Putamen (tissue), 1 donor: Measurements from ENCODE around the gene SPANXA2.
A peak's percentile ranks its signal among the peaks of the same experiment; 100 is the strongest.
"Not testable (repeated sequence)": the region's sequence is repeated elsewhere in the genome, so short reads cannot be mapped to it uniquely, and the experiment has no call there.

Experiments
- DNase-seq: peaks from one replicate; pipeline ENCODE4 v3.0.0-alpha.2; 2016; ENCODE audit warnings: low spot score

SPANXA2 gene, protein sequence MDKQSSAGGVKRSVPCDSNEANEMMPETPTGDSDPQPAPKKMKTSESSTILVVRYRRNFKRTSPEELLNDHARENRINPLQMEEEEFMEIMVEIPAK

DNA sequence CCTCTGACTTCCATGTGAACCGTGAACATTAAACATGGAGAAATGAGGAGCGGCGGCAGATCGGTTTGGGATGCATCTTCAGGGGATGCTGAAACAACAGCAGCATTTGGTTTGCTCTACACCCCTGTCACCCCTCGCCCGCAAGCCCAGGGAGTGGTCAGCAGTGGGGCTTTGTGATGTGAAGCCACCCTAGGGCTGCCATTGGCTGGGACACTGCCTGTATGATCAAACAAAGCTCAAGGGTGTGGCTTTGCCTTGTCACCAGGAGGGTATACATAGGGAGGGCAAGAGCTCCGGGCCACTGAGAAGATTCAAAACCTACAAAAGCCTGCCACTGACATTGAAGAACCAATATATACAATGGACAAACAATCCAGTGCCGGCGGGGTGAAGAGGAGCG lies at the start of gene SPANXA2:
TSS of gene SPANXA2 (plus strand) at position 301 of the 400 bp plus-strand sequence. CDS start at position 361, 60 bp downstream.
- DNase-seq: not testable (repeated sequence)

GRCh38 chrX:141542551-141542950 lies 47.0 kb upstream of the SPANXA2 start:
- DNase-seq: not testable (repeated sequence)

GRCh38 chrX:141584638-141585037 lies 4.9 kb upstream of the SPANXA2 start, which contains the start of gene SPANXA1:
TSS of gene SPANXA1 (minus strand) at chrX:141584738. CDS start at chrX:141584678, 60 bp downstream.
- DNase-seq: not testable (repeated sequence)

DNA sequence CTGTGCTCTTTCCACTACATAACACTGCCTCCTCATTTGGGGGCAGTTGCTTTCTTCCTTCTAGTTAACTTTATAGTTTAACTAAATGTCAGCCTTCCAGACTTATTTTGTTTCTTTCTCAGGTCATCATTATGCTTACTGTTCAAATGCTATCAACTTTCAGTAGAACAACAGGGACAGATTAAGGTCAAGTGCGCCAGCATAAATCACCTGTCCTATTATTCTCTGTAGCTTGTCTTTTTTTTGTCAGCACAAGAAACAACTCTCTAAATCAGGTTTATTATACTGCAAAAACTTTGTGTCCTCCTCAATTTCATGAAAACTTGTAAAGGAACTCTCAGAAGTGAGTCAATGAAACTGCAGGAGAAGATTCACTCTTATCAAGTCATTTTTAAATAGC lies 19.6 kb downstream of the SPANXA2 start:
- no peak for DNase-seq

GRCh38 chrX:141619336-141619735 lies 29.8 kb downstream of the SPANXA2 start:
- no peak for DNase-seq

DNA sequence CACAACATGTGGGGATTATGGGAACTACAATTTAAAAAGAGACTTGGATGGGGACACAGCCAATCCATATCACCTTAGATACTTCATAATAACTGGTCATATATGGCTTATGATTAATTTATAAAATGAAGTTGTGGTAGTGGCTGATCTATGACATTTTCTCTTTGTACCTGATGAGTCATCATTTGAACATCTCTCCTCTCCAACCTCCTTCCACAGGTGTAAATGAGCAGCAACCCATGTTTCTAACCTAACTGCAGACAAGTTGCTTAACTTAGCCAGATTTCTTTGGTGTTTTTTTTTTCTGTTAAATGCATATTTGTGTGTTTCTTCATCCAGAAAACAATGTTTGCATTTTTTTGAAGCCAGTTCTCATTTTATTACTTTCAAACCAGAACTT lies 42.6 kb downstream of the SPANXA2 start:
- DNase-seq: no peak

- DNase-seq: peak; percentile 38
Measured at GRCh38 chrX:141638550-141638949, 49.0 kb downstream of the SPANXA2 start.
